PC-3 (cell line): ENCODE measurements around the gene PTPRF. TPM values are rescaled to one million over a fixed set of nuclear protein-coding genes. Genes with fewer than 3 reads are reported as not detected.

ENCODE experiments used
- ATAC-seq: fragments of 200-7000 bp; cut with Tn5 transposase; 2 replicates; pipeline ENCODE4 v1.9.1; 2020; ENCODE audit warnings: mild to moderate bottlenecking, moderate library complexity
- BruUV-seq: library from RNA; stranded (reverse); fragments of 400-500 nt; replicated peaks from 2 replicates; lab custom pipeline; 2021; lab: Mats Ljungman, UMichigan
- CTCF ChIA-PET: fragments of 300-600 bp; sonication (Branson Sonifier 250); formaldehyde crosslinking; loops from one replicate; lab custom pipeline; 2022; ENCODE audit warnings: antibody characterized with exemption; lab: Charles Lee
- POLR2A ChIA-PET: fragments of 300-600 bp; sonication (Branson Sonifier 250); formaldehyde crosslinking; loops from one replicate; lab custom pipeline; 2022; ENCODE audit warnings: antibody characterized with exemption; ENCODE audit not compliant: unreplicated experiment; lab: Charles Lee
- DNase-seq: peaks from one replicate; pipeline ENCODE4 v3.0.0-alpha.2; 2015
- H2AFZ ChIP-seq: fragments of 300-600 bp; sonication (generic); 2 replicates; pipeline ENCODE4 v1.6.0; 2016; ENCODE audit warnings: antibody characterized with exemption, low read length
- H3F3A ChIP-seq: fragments of 300-600 bp; sonication (generic); one replicate; pipeline ENCODE4 v1.6.0; 2017; ENCODE audit warnings: antibody characterized with exemption, low read length, control low read depth, mild to moderate bottlenecking; ENCODE audit not compliant: unreplicated experiment
- H3K27ac ChIP-seq: fragments of 300-600 bp; sonication (generic); 2 replicates; pipeline ENCODE4 v1.5.1; 2016; ENCODE audit warnings: mild to moderate bottlenecking, low read length
- H3K27me3 ChIP-seq: fragments of 300-600 bp; sonication (generic); 2 replicates; pipeline ENCODE4 v1.6.1; 2016; ENCODE audit warnings: low read length, mixed read lengths
- H3K36me3 ChIP-seq: fragments of 300-600 bp; sonication (generic); 2 replicates; pipeline ENCODE4 v1.6.1; 2016; ENCODE audit warnings: low read depth, mixed run types, low read length, mixed read lengths
- H3K4me1 ChIP-seq: fragments of 300-600 bp; sonication (generic); 2 replicates; pipeline ENCODE4 v1.5.1; 2016; ENCODE audit warnings: low read length; ENCODE audit not compliant: insufficient read depth
- H3K4me2 ChIP-seq: fragments of 300-600 bp; sonication (generic); 2 replicates; pipeline ENCODE4 v1.6.0; 2016; ENCODE audit warnings: low read length
- H3K4me3 ChIP-seq: fragments of 300-600 bp; sonication (generic); 2 replicates; pipeline ENCODE4 v1.5.1; 2016; ENCODE audit warnings: mild to moderate bottlenecking, low read length, mixed read lengths
- H3K79me2 ChIP-seq: fragments of 300-600 bp; sonication (generic); 2 replicates; pipeline ENCODE4 v1.6.1; 2017; ENCODE audit warnings: low read length, mixed read lengths
- H3K9ac ChIP-seq: fragments of 300-600 bp; sonication (generic); 2 replicates; pipeline ENCODE4 v1.6.0; 2016; ENCODE audit warnings: mild to moderate bottlenecking, low read length
- H3K9me2 ChIP-seq: fragments of 300-600 bp; sonication (generic); replicated peaks from 2 replicates; pipeline ENCODE4 v1.6.1; 2016; ENCODE audit warnings: mixed run types, low read length, mixed read lengths
- H3K9me3 ChIP-seq: fragments of 300-600 bp; sonication (generic); 2 replicates; pipeline ENCODE4 v1.6.1; 2016; ENCODE audit warnings: low read length, mixed read lengths
- H4K20me1 ChIP-seq: fragments of 300-600 bp; sonication (generic); 2 replicates; pipeline ENCODE4 v1.6.1; 2016; ENCODE audit warnings: low read length, mixed read lengths
- CTCF ChIP-seq: fragments of 300-600 bp; sonication (generic); conservative IDR thresholded peaks from 2 replicates; pipeline ENCODE4 v1.5.1; 2017; ENCODE audit warnings: antibody characterized with exemption, low read depth, mild to moderate bottlenecking, low read length
- EZH2 ChIP-seq: fragments of 300-600 bp; sonication (generic); IDR thresholded peaks from one replicate; pipeline ENCODE4 v1.6.1; 2017; ENCODE audit warnings: antibody characterized with exemption, mild to moderate bottlenecking, low read length; ENCODE audit not compliant: unreplicated experiment
- EZH2phosphoT487 ChIP-seq: fragments of 300-600 bp; sonication (generic); IDR thresholded peaks from 2 replicates; pipeline ENCODE4 v1.6.1; 2018; ENCODE audit warnings: mild to moderate bottlenecking, antibody characterized with exemption, low read length, borderline replicate concordance
- intact Hi-C: fragments of 100-400 bp; cut with micrococcal nuclease; formaldehyde crosslinking; loops from 2 replicates; pipeline ENCODE4 v1.9.0; 2023
- total RNA-seq: library from RNA; depleted of rRNA; stranded (reverse); fragments of >200 nt; gene quantifications from 2 replicates; pipeline ENCODE4 v1.2.3, GENCODE V29; 2014

PTPRF gene
- total RNA-seq, 1 experiment from 2014 or later: 67.4 TPM

- POLR2A ChIA-PET: no interaction called here
- no peak for ATAC-seq
- H3K36me3 ChIP-seq: no peaks in the 10 kb centered on the region
Observed at GRCh38 chr1:43512133-43512532, 18.6 kb upstream of the PTPRF start.

GRCh38 chr1:43512681-43513080, 18.0 kb upstream of the PTPRF start:
- ATAC-seq: no peak

More at GRCh38 chr1:43512133-43512532, 18.6 kb upstream of the PTPRF start:
- Histone ChIP-seq H3K9me2 (no peaks in the 10 kb centered on the region), H4K20me1 (no peaks in the 10 kb centered on the region), H3K4me1 (peaks cover 12% of the 10 kb centered on the region), H3K4me2 (no peak overlapping the region), H3K4me3 (no peak overlapping the region), H3K79me2 (no peaks in the 10 kb centered on the region), H3F3A (no peaks in the 10 kb centered on the region), H3K9me3 (no peaks in the 10 kb centered on the region), H3K27me3 (no peaks in the 10 kb centered on the region), H3K27ac (no peak overlapping the region), H2AFZ (no peak overlapping the region), H3K9ac (no peak overlapping the region)
- CTCF ChIA-PET: no interaction called here
- BruUV-seq: no TSS peak
- DNase-seq: no peak
- intact Hi-C loops: no loop called here
- TF ChIP-seq CTCF: no peak
- no peak for TF ChIP-seq EZH2phosphoT487
- no peak for TF ChIP-seq EZH2

More at GRCh38 chr1:43512681-43513080, 18.0 kb upstream of the PTPRF start:
- H3K4me2 ChIP-seq: no peak overlapping the region
- H3K9me3 ChIP-seq: no peaks in the 10 kb centered on the region
- ChIA-PET POLR2A (no interaction called here), CTCF (no interaction called here)
- no peak overlapping the region for H2AFZ ChIP-seq
- H3K79me2 ChIP-seq: no peaks in the 10 kb centered on the region
- peaks cover 12% of the 10 kb centered on the region for H3K4me1 ChIP-seq
- H3K9ac ChIP-seq: no peak overlapping the region
- H4K20me1 ChIP-seq: no peaks in the 10 kb centered on the region
- DNase-seq: no peak
- BruUV-seq: no TSS peak
- H3K36me3 ChIP-seq: no peaks in the 10 kb centered on the region
- no peaks in the 10 kb centered on the region for H3K9me2 ChIP-seq
- no peak overlapping the region for H3K4me3 ChIP-seq
- no peak overlapping the region for H3K27ac ChIP-seq
- intact Hi-C loops: no loop called here
- no peak for TF ChIP-seq CTCF
- TF ChIP-seq EZH2: no peak
- no peak for TF ChIP-seq EZH2phosphoT487
- H3K27me3 ChIP-seq: no peaks in the 10 kb centered on the region
- no peaks in the 10 kb centered on the region for H3F3A ChIP-seq
